Measurements from ENCODE around the gene ATP7A. TPM values are rescaled to one million over a fixed set of nuclear protein-coding genes. Genes with fewer than 3 reads are reported as not detected.
"Not testable (repeated sequence)": the region's sequence is repeated elsewhere in the genome, so short reads cannot be mapped to it uniquely, and the experiment has no call there.

ATP7A gene
- total RNA-seq, 1 donor from 2014 or later = 12.1 TPM

DNA sequence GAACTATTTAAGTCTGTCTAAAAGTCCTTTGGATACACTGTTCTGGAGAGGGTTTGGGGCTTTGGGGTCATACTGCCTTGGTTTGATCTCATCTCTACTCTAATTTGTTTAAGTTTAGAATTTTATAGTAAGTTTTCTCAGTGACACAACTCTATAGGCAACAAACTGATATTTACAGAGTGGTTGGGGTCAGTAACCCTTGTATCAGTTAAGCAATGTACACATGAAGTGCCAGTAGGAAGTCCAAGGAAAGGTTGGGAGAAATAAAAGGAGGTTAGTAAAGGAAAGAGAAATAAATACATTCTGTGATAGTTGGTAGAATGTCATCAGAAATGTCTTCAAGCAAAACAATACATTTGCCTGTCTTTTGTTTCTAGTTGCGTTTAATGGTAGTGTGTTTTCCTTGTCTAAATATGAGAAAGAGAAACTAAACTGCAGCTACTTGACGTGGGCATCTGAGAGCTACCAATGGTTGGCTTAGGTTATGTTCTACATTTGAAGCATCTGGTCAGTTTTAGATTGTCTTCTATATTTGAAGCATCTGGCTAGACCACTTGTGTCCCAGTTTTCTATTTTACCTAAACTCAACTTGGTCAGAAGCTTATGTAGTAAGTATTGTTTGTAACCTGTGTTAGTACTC, 6.9 kb downstream of the ATP7A start:
- Mint-ChIP-seq H3K36me3 (ENCODE audit: low read depth) (no peaks in the 10 kb centered on the region), H3K27ac (ENCODE audit: unreplicated experiment) (no peak overlapping the region), H3K9me3 (ENCODE audit: low read depth) (peaks cover 3% of the 10 kb centered on the region), H3K4me3 (ENCODE audit: unreplicated experiment) (no peak overlapping the region), H3K4me1 (ENCODE audit: low read depth) (no peaks in the 10 kb centered on the region), H3K27me3 (ENCODE audit: low read depth) (no peaks in the 10 kb centered on the region)
- TF ChIP-seq CTCF (IDR thresholded peaks at IDR 0.05) = no peak
- no peak for DNase-seq (ENCODE audit: low spot score)

- Mint-ChIP-seq H3K4me1 (ENCODE audit: low read depth) (no peaks in the 10 kb centered on the region), H3K4me3 (ENCODE audit: unreplicated experiment) (no peak overlapping the region), H3K36me3 (ENCODE audit: low read depth) (no peaks in the 10 kb centered on the region), H3K27me3 (ENCODE audit: low read depth) (no peaks in the 10 kb centered on the region), H3K27ac (ENCODE audit: unreplicated experiment) (no peak overlapping the region), H3K9me3 (ENCODE audit: low read depth) (peaks cover 3% of the 10 kb centered on the region)
- no peak for TF ChIP-seq CTCF (IDR thresholded peaks at IDR 0.05)
- DNase-seq (ENCODE audit: low spot score) = no peak
Measured at GRCh38 chrX:77918568-77918967, 8.1 kb downstream of the ATP7A start.

GRCh38 chrX:77919370-77919769, 8.9 kb downstream of the ATP7A start:
- not testable (repeated sequence) for H3K4me3 Mint-ChIP-seq (ENCODE audit: unreplicated experiment); DNase-seq (ENCODE audit: low spot score); H3K27me3 Mint-ChIP-seq (ENCODE audit: low read depth); H3K4me1 Mint-ChIP-seq (ENCODE audit: low read depth); H3K36me3 Mint-ChIP-seq (ENCODE audit: low read depth); H3K27ac Mint-ChIP-seq (ENCODE audit: unreplicated experiment); H3K9me3 Mint-ChIP-seq (ENCODE audit: low read depth)

- H3K27me3 Mint-ChIP-seq (ENCODE audit: low read depth) = no peaks in the 10 kb centered on the region
- TF ChIP-seq CTCF (IDR thresholded peaks at IDR 0.05) = no peak
- no peaks in the 10 kb centered on the region for H3K4me1 Mint-ChIP-seq (ENCODE audit: low read depth)
- peaks cover 3% of the 10 kb centered on the region for H3K9me3 Mint-ChIP-seq (ENCODE audit: low read depth)
- no peaks in the 10 kb centered on the region for H3K36me3 Mint-ChIP-seq (ENCODE audit: low read depth)
- DNase-seq (ENCODE audit: low spot score) = no peak
- no peak overlapping the region for H3K4me3 Mint-ChIP-seq (ENCODE audit: unreplicated experiment)
- H3K27ac Mint-ChIP-seq (ENCODE audit: unreplicated experiment) = no peak overlapping the region
Measured at GRCh38 chrX:77922787-77923186, 12.3 kb downstream of the ATP7A start.

DNA sequence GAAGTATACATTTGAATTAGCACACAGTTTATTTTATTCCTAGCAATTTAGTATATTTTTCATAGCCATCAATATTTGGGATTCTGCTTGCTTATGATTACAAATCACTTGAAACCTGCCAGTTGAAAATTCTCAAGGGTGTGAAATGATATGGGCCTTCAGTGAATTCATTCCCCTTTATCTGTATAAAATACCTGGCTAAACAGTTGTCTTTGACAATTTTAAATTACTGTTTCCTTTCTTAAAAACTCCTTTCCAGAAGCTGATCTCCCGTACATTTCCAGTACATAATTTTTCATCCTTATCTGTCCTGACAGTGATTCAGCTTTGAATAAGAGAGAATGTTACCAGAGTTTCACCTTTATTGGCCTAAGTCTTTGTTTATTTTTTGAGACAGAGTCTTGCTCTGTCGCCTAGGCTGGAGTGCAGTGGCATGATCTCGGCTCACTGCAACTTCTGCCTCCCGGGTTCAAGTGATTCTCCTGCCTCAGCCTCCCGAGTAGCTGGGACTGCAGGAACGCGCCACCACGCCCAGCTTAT, 13.9 kb downstream of the ATP7A start:
- Mint-ChIP-seq H3K27ac (ENCODE audit: unreplicated experiment) (no peak overlapping the region), H3K4me3 (ENCODE audit: unreplicated experiment) (no peak overlapping the region), H3K9me3 (ENCODE audit: low read depth) (peaks cover 10% of the 10 kb centered on the region), H3K36me3 (ENCODE audit: low read depth) (no peaks in the 10 kb centered on the region), H3K4me1 (ENCODE audit: low read depth) (no peaks in the 10 kb centered on the region), H3K27me3 (ENCODE audit: low read depth) (no peaks in the 10 kb centered on the region)
- no peak for TF ChIP-seq CTCF (IDR thresholded peaks at IDR 0.05)
- no peak for DNase-seq (ENCODE audit: low spot score)

DNA sequence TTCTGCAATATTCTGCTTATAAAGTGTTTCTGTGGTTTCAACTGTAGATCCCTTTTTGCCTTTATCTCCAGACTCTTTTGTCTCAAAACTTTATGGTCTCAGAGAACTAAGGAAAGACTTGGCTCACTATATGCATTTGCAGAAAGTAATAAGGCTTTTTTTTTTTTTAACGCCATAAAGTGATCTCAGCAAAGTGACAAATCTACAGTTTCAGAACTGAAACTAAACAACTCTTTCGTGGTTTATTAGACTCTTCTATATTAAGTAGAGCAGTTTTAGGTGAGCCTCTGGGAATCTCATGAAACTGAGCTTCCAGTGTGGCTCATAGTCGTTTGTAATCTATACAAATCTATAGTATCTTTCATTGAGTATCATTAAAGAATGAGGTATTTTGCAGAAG, 15.3 kb downstream of the ATP7A start:
- H3K27ac Mint-ChIP-seq (ENCODE audit: unreplicated experiment) = no peak overlapping the region
- H3K27me3 Mint-ChIP-seq (ENCODE audit: low read depth) = no peaks in the 10 kb centered on the region
- DNase-seq (ENCODE audit: low spot score) = no peak
- H3K4me3 Mint-ChIP-seq (ENCODE audit: unreplicated experiment) = no peak overlapping the region
- H3K9me3 Mint-ChIP-seq (ENCODE audit: low read depth) = peaks cover 10% of the 10 kb centered on the region
- TF ChIP-seq CTCF (IDR thresholded peaks at IDR 0.05) = no peak
- no peaks in the 10 kb centered on the region for H3K4me1 Mint-ChIP-seq (ENCODE audit: low read depth)
- no peaks in the 10 kb centered on the region for H3K36me3 Mint-ChIP-seq (ENCODE audit: low read depth)

Measured in chondrocyte (in vitro differentiated cells).